ENCODE data around the gene PTPN11.

The PTPN11 gene

GRCh38 chr12:112381406-112381882, 37.3 kb upstream of the PTPN11 start:
- Histone ChIP-seq H3K9me3 (ENCODE audit: insufficient read depth, low read depth, low read length) (no peaks in the 10 kb centered on the region), H3K27me3 (ENCODE audit: insufficient read depth, low read length, poor library complexity, severe bottlenecking) (no peaks in the 10 kb centered on the region), H3F3A (ENCODE audit: low read depth) (no peaks in the 10 kb centered on the region), H3K36me3 (ENCODE audit: insufficient read depth, low read length) (no peaks in the 10 kb centered on the region), H3K4me3 (ENCODE audit: low read length, poor library complexity, severe bottlenecking) (peak overlapping the region; percentile 98), H3K9me2 (replicated peaks; ENCODE audit: low read depth, low read length) (no peaks in the 10 kb centered on the region), H3K79me2 (ENCODE audit: insufficient read depth, low read length) (peaks cover 53% of the 10 kb centered on the region), H2AFZ (ENCODE audit: low read length) (peak overlapping the region; percentile 100), H3K4me1 (ENCODE audit: insufficient read depth, low read length, poor library complexity, severe bottlenecking) (peaks cover 26% of the 10 kb centered on the region), H3K4me2 (ENCODE audit: low read depth, low read length, poor library complexity, severe bottlenecking) (peak overlapping the region; percentile 98), H3K9ac (ENCODE audit: low read depth, low read length, poor library complexity, severe bottlenecking) (peak overlapping the region; percentile 86), H4K20me1 (ENCODE audit: insufficient read depth, low read length, poor library complexity, severe bottlenecking) (peaks cover 46% of the 10 kb centered on the region)
- TF ChIP-seq CTCF (conservative IDR thresholded peaks at IDR 0.05; ENCODE audit: low read length) (no peak), EZH2phosphoT487 (IDR thresholded peaks at IDR 0.05; ENCODE audit: borderline replicate concordance) (no peak)

GRCh38 chr12:112381883-112382796, 36.6 kb upstream of the PTPN11 start, which contains the start of gene HECTD4:
Gene HECTD4, minus strand, starts transcription at chr12:112382431. Its CDS starts 303 bp downstream, at chr12:112382128.
- Histone ChIP-seq H3K79me2 (ENCODE audit: insufficient read depth, low read length) (peaks cover 46% of the 10 kb centered on the region), H2AFZ (ENCODE audit: low read length) (peak within 1 kb of the TSS; percentile 100), H3K4me2 (ENCODE audit: low read depth, low read length, poor library complexity, severe bottlenecking) (peak within 1 kb of the TSS; percentile 98), H3K4me1 (ENCODE audit: insufficient read depth, low read length, poor library complexity, severe bottlenecking) (peaks cover 26% of the 10 kb centered on the region), H3K9ac (ENCODE audit: low read depth, low read length, poor library complexity, severe bottlenecking) (peak within 1 kb of the TSS; percentile 86), H4K20me1 (ENCODE audit: insufficient read depth, low read length, poor library complexity, severe bottlenecking) (peaks cover 40% of the 10 kb centered on the region), H3K36me3 (ENCODE audit: insufficient read depth, low read length) (no peaks in the 10 kb centered on the region), H3F3A (ENCODE audit: low read depth) (no peaks in the 10 kb centered on the region), H3K4me3 (ENCODE audit: low read length, poor library complexity, severe bottlenecking) (peak within 1 kb of the TSS; percentile 98), H3K27me3 (ENCODE audit: insufficient read depth, low read length, poor library complexity, severe bottlenecking) (no peaks in the 10 kb centered on the region), H3K9me2 (replicated peaks; ENCODE audit: low read depth, low read length) (no peaks in the 10 kb centered on the region), H3K9me3 (ENCODE audit: insufficient read depth, low read depth, low read length) (no peaks in the 10 kb centered on the region)
- no peak for TF ChIP-seq EZH2phosphoT487 (IDR thresholded peaks at IDR 0.05; ENCODE audit: borderline replicate concordance)
- no peak for TF ChIP-seq CTCF (conservative IDR thresholded peaks at IDR 0.05; ENCODE audit: low read length)

GRCh38 chr12:112382866-112383265, 35.9 kb upstream of the PTPN11 start:
- TF ChIP-seq CTCF (conservative IDR thresholded peaks at IDR 0.05; ENCODE audit: low read length), result no peak
- TF ChIP-seq EZH2phosphoT487 (IDR thresholded peaks at IDR 0.05; ENCODE audit: borderline replicate concordance), result no peak
- peaks cover 38% of the 10 kb centered on the region for H3K79me2 ChIP-seq (ENCODE audit: insufficient read depth, low read length)
- H3K9me2 ChIP-seq (replicated peaks; ENCODE audit: low read depth, low read length), result no peaks in the 10 kb centered on the region
- H3K9ac ChIP-seq (ENCODE audit: low read depth, low read length, poor library complexity, severe bottlenecking), result peak overlapping the region; percentile 86
- no peaks in the 10 kb centered on the region for H3F3A ChIP-seq (ENCODE audit: low read depth)
- no peaks in the 10 kb centered on the region for H3K36me3 ChIP-seq (ENCODE audit: insufficient read depth, low read length)
- peak overlapping the region; percentile 100 for H2AFZ ChIP-seq (ENCODE audit: low read length)
- H3K4me3 ChIP-seq (ENCODE audit: low read length, poor library complexity, severe bottlenecking), result peak overlapping the region; percentile 98
- peaks cover 36% of the 10 kb centered on the region for H4K20me1 ChIP-seq (ENCODE audit: insufficient read depth, low read length, poor library complexity, severe bottlenecking)
- no peaks in the 10 kb centered on the region for H3K9me3 ChIP-seq (ENCODE audit: insufficient read depth, low read depth, low read length)
- H3K27me3 ChIP-seq (ENCODE audit: insufficient read depth, low read length, poor library complexity, severe bottlenecking), result no peaks in the 10 kb centered on the region
- H3K4me1 ChIP-seq (ENCODE audit: insufficient read depth, low read length, poor library complexity, severe bottlenecking), result peaks cover 23% of the 10 kb centered on the region
- H3K4me2 ChIP-seq (ENCODE audit: low read depth, low read length, poor library complexity, severe bottlenecking), result peak overlapping the region; percentile 84
